ENCODE results near the gene PPFIBP2. TPM values are rescaled to one million over a fixed set of nuclear protein-coding genes. Genes with fewer than 3 reads are reported as not detected.
A peak's percentile ranks its signal among the peaks of the same experiment; 100 is the strongest.

PPFIBP2 gene
- total and polyA plus RNA-seq, 2 of the 13 experiments (the other 11 are each of a cell fraction or from before 2014, with no cell fraction given), result 15.0 to 52.5 TPM

GRCh38 chr11:7572001-7572712 lies 58.4 kb downstream of the PPFIBP2 start (continued):
- TF ChIP-seq ZNF251 (CRISPR knock-in tag; IDR thresholded peaks at IDR 0.05) (no peak), CHCHD3 (CRISPR knock-in tag; IDR thresholded peaks at IDR 0.05) (no peak), ZNF460 (CRISPR knock-in tag; IDR thresholded peaks at IDR 0.05; ENCODE audit: borderline replicate concordance) (no peak), ZBTB26 (CRISPR knock-in tag; IDR thresholded peaks at IDR 0.05; ENCODE audit: borderline replicate concordance) (no peak), MEIS1 (CRISPR knock-in tag; IDR thresholded peaks at IDR 0.05; ENCODE audit: borderline replicate concordance) (0 out of 2 replicates have a peak, but pooled peaks have one; percentile 15), ZNF773 (CRISPR knock-in tag; IDR thresholded peaks at IDR 0.05; ENCODE audit: borderline replicate concordance) (no peak), TFDP2 (CRISPR knock-in tag; IDR thresholded peaks at IDR 0.05) (no peak), ONECUT2 (CRISPR knock-in tag; IDR thresholded peaks at IDR 0.05) (0 out of 2 replicates have a peak, but pooled peaks have one; percentile 26), SUZ12 (IDR thresholded peaks at IDR 0.05; ENCODE audit: low read depth, low read length) (no peak), GTF2F1 (IDR thresholded peaks at IDR 0.05; ENCODE audit: low read length) (no peak), TIGD3 (CRISPR knock-in tag; IDR thresholded peaks at IDR 0.05; ENCODE audit: borderline replicate concordance) (no peak), ZNF563 (CRISPR knock-in tag; IDR thresholded peaks at IDR 0.05) (no peak), RARG (CRISPR knock-in tag; IDR thresholded peaks at IDR 0.05; ENCODE audit: low read depth) (no peak), PLRG1 (conservative IDR thresholded peaks at IDR 0.05) (no peak), DPF2 (CRISPR knock-in tag; IDR thresholded peaks at IDR 0.05; ENCODE audit: borderline replicate concordance, low read depth) (peak; percentile 52; the same call in 1 of the 2 replicates), THYN1 (CRISPR knock-in tag; IDR thresholded peaks at IDR 0.05; ENCODE audit: borderline replicate concordance, low read depth) (no peak), HBP1 (CRISPR knock-in tag; IDR thresholded peaks at IDR 0.05; ENCODE audit: low read depth) (no peak), ZNF205 (CRISPR knock-in tag; IDR thresholded peaks at IDR 0.05) (no peak; the same call in 1 of the 2 replicates), ZFAT (CRISPR knock-in tag; conservative IDR thresholded peaks at IDR 0.05) (no peak), ZNF580 (CRISPR knock-in tag; IDR thresholded peaks at IDR 0.05; ENCODE audit: borderline replicate concordance, low read depth) (no peak; the same call in 1 of the 2 replicates), ELF4 (CRISPR knock-in tag; IDR thresholded peaks at IDR 0.05; ENCODE audit: borderline replicate concordance) (peak; percentile 76; the same call in 1 of the 2 replicates), THAP8 (CRISPR knock-in tag; IDR thresholded peaks at IDR 0.05; ENCODE audit: borderline replicate concordance) (peak; percentile 47; the same call in 1 of the 2 replicates), HOXA3 (CRISPR knock-in tag; IDR thresholded peaks at IDR 0.05) (peak; percentile 26; the same call in 1 of the 2 replicates), KMT2A (CRISPR knock-in tag; IDR thresholded peaks at IDR 0.05) (no peak)
